ENCODE data around the gene NPAS3. TPM values are rescaled to one million over a fixed set of nuclear protein-coding genes. Genes with fewer than 3 reads are reported as not detected.

Gene NPAS3
- total RNA-seq, 1 donor from 2014 or later: 0.70 TPM

- peak; percentile 65 for DNase-seq (ENCODE audit: low read depth)
These were observed 631.4 kb downstream of the NPAS3 start for GRCh38 chr14:33569821-33570687.

GRCh38 chr14:33570694-33571310 is 632.1 kb downstream of the NPAS3 start:
- no peak for DNase-seq (ENCODE audit: low read depth)

- DNase-seq (ENCODE audit: low read depth): no peak
These were observed 634.7 kb downstream of the NPAS3 start for GRCh38 chr14:33573301-33573880.

GRCh38 chr14:33576014-33576413 is 637.3 kb downstream of the NPAS3 start:
- DNase-seq (ENCODE audit: low read depth): no peak

- no peak for DNase-seq (ENCODE audit: low read depth)
These were observed 640.0 kb downstream of the NPAS3 start for GRCh38 chr14:33578461-33579216.

GRCh38 chr14:33580231-33580749 is 641.6 kb downstream of the NPAS3 start:
- DNase-seq (ENCODE audit: low read depth): no peak

- DNase-seq (ENCODE audit: low read depth): no peak
These were observed 642.2 kb downstream of the NPAS3 start for GRCh38 chr14:33580841-33581240.

GRCh38 chr14:33584697-33585096 is 646.0 kb downstream of the NPAS3 start:
- peak; percentile 48 for DNase-seq (ENCODE audit: low read depth)

GRCh38 chr14:33586806-33587205 is 648.1 kb downstream of the NPAS3 start:
- no peak for DNase-seq (ENCODE audit: low read depth)

- DNase-seq (ENCODE audit: low read depth): no peak
These were observed 649.1 kb downstream of the NPAS3 start for GRCh38 chr14:33587791-33588190.

GRCh38 chr14:33588771-33589170 is 650.1 kb downstream of the NPAS3 start:
- DNase-seq (ENCODE audit: low read depth): no peak

GRCh38 chr14:33589334-33589733 is 650.7 kb downstream of the NPAS3 start:
- DNase-seq (ENCODE audit: low read depth): peak; percentile 92

GRCh38 chr14:33590891-33591630 is 652.4 kb downstream of the NPAS3 start:
- no peak for DNase-seq (ENCODE audit: low read depth)

GRCh38 chr14:33592297-33592696 is 653.6 kb downstream of the NPAS3 start:
- DNase-seq (ENCODE audit: low read depth): peak; percentile 24

- no peak for DNase-seq (ENCODE audit: low read depth)
These were observed 657.8 kb downstream of the NPAS3 start for GRCh38 chr14:33596211-33597080.

GRCh38 chr14:33598582-33598981 is 659.9 kb downstream of the NPAS3 start:
- peak; percentile 22 for DNase-seq (ENCODE audit: low read depth)

- DNase-seq (ENCODE audit: low read depth): no peak
These were observed 663.7 kb downstream of the NPAS3 start for GRCh38 chr14:33602396-33602795.

- DNase-seq (ENCODE audit: low read depth): no peak
These were observed 667.9 kb downstream of the NPAS3 start for GRCh38 chr14:33606591-33606990.

GRCh38 chr14:33609582-33609981 is 670.9 kb downstream of the NPAS3 start:
- no peak for DNase-seq (ENCODE audit: low read depth)

- DNase-seq (ENCODE audit: low read depth): no peak
These were observed 671.4 kb downstream of the NPAS3 start for GRCh38 chr14:33610121-33610520.
